OCI-LY3 (cell line): Measurements from ENCODE around the gene RALBP1.
"Not testable (repeated sequence)": the region's sequence is repeated elsewhere in the genome, so short reads cannot be mapped to it uniquely, and the experiment has no call there.

Experiments used
- H2AFZ ChIP-seq: fragments of 200-600, 300-600 bp; shearing (Covaris generic); 2 replicates; pipeline ENCODE4 v1.6.0; 2014; ENCODE audit warnings: antibody characterized with exemption, low read depth, low read length
- H3K27ac ChIP-seq: fragments of 200-600, 300-600 bp; sonication (generic); 2 replicates; pipeline ENCODE4 v1.5.1; 2014; ENCODE audit warnings: mild to moderate bottlenecking, low read length, moderate library complexity, mixed read lengths
- H3K27me3 ChIP-seq: fragments of 200-600, 300-600 bp; sonication (generic); 2 replicates; pipeline ENCODE4 v1.6.1; 2014; ENCODE audit warnings: low read depth, low read length, mixed read lengths
- H3K36me3 ChIP-seq: fragments of 200-600, 300-600 bp; sonication (generic); replicated peaks from 2 replicates; pipeline ENCODE3; 2014; ENCODE audit warnings: low read depth, low read length, mixed read lengths
- H3K4me1 ChIP-seq: fragments of 300-600, 200-600 bp; sonication (generic); 2 replicates; pipeline ENCODE4 v1.6.1; 2014; ENCODE audit warnings: low read length, mixed read lengths
- H3K4me2 ChIP-seq: fragments of 200-600, 300-600 bp; sonication (generic); 2 replicates; pipeline ENCODE4 v1.6.1; 2014; ENCODE audit warnings: low read length, mixed read lengths
- H3K4me3 ChIP-seq: fragments of 300-600, 200-600 bp; sonication (generic); 2 replicates; pipeline ENCODE4 v1.5.1; 2014; ENCODE audit warnings: antibody characterized with exemption, mild to moderate bottlenecking, low read length, moderate library complexity
- H3K79me2 ChIP-seq: fragments of 300-600, 200-600 bp; shearing (Covaris generic); 2 replicates; pipeline ENCODE4 v1.6.1; 2014; ENCODE audit warnings: mild to moderate bottlenecking, low read length, mixed read lengths
- H3K9ac ChIP-seq: fragments of 300-600, 200-600 bp; shearing (Covaris generic); 2 replicates; pipeline ENCODE4 v1.6.0; 2014; ENCODE audit warnings: mild to moderate bottlenecking, low read length, moderate library complexity
- H3K9me3 ChIP-seq: fragments of 200-600, 300-600 bp; shearing (Covaris generic); 2 replicates; pipeline ENCODE4 v1.6.1; 2014; ENCODE audit warnings: low read length, mixed read lengths; ENCODE audit not compliant: insufficient read depth
- H4K20me1 ChIP-seq: fragments of 200-600, 300-600 bp; sonication (generic); 2 replicates; pipeline ENCODE4 v1.6.1; 2016; ENCODE audit warnings: low read length, mixed read lengths; ENCODE audit not compliant: insufficient read depth
- EZH2phosphoT487 ChIP-seq: fragments of 200-600 bp; shearing (Covaris generic); IDR thresholded peaks from 2 replicates; pipeline ENCODE4 v1.6.1; 2018; ENCODE audit warnings: antibody characterized with exemption, mixed run types, low read depth
- TF ChIP-seq, protein P1 (sequence below): fragments of 200-600, 300-600 bp; sonication (generic); IDR thresholded peaks from 2 replicates; pipeline ENCODE4 v1.5.1; 2014; ENCODE audit warnings: antibody characterized with exemption, low read length, low read depth

The RALBP1 gene

GRCh38 chr18:9429662-9429993 is 45.7 kb upstream of the RALBP1 start:
- Histone ChIP-seq H3K36me3 (no peaks in the 10 kb centered on the region), H4K20me1 (no peaks in the 10 kb centered on the region), H3K4me1 (no peaks in the 10 kb centered on the region), H3K27me3 (no peaks in the 10 kb centered on the region), H2AFZ (no peak overlapping the region), H3K4me3 (no peak overlapping the region), H3K27ac (no peak overlapping the region), H3K4me2 (no peak overlapping the region), H3K9ac (no peak overlapping the region), H3K9me3 (no peaks in the 10 kb centered on the region), H3K79me2 (no peaks in the 10 kb centered on the region)
- no peak for TF ChIP-seq EZH2phosphoT487
- TF ChIP-seq, protein P1, sequence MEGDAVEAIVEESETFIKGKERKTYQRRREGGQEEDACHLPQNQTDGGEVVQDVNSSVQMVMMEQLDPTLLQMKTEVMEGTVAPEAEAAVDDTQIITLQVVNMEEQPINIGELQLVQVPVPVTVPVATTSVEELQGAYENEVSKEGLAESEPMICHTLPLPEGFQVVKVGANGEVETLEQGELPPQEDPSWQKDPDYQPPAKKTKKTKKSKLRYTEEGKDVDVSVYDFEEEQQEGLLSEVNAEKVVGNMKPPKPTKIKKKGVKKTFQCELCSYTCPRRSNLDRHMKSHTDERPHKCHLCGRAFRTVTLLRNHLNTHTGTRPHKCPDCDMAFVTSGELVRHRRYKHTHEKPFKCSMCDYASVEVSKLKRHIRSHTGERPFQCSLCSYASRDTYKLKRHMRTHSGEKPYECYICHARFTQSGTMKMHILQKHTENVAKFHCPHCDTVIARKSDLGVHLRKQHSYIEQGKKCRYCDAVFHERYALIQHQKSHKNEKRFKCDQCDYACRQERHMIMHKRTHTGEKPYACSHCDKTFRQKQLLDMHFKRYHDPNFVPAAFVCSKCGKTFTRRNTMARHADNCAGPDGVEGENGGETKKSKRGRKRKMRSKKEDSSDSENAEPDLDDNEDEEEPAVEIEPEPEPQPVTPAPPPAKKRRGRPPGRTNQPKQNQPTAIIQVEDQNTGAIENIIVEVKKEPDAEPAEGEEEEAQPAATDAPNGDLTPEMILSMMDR = no peak

GRCh38 chr18:9430315-9430714 is 45.0 kb upstream of the RALBP1 start:
- H3K4me3 ChIP-seq, H3K36me3 ChIP-seq, H3K27me3 ChIP-seq, H3K27ac ChIP-seq, H4K20me1 ChIP-seq, H3K9ac ChIP-seq, H3K79me2 ChIP-seq, H3K4me2 ChIP-seq, H3K9me3 ChIP-seq, H2AFZ ChIP-seq, H3K4me1 ChIP-seq: not testable (repeated sequence)

GRCh38 chr18:9431296-9431695 is 44.0 kb upstream of the RALBP1 start:
- H3K27me3 ChIP-seq = no peaks in the 10 kb centered on the region
- H3K36me3 ChIP-seq = no peaks in the 10 kb centered on the region
- H3K4me1 ChIP-seq = no peaks in the 10 kb centered on the region
- H3K4me3 ChIP-seq = no peak overlapping the region
- H3K9ac ChIP-seq = no peak overlapping the region
- H3K79me2 ChIP-seq = no peaks in the 10 kb centered on the region
- TF ChIP-seq, protein P1 = no peak
- TF ChIP-seq EZH2phosphoT487 = no peak
- H3K4me2 ChIP-seq = no peak overlapping the region
- no peaks in the 10 kb centered on the region for H3K9me3 ChIP-seq
- H2AFZ ChIP-seq = no peak overlapping the region
- no peaks in the 10 kb centered on the region for H4K20me1 ChIP-seq
- no peak overlapping the region for H3K27ac ChIP-seq

- H3K27me3 ChIP-seq, H3K9me3 ChIP-seq, H3K4me1 ChIP-seq, H2AFZ ChIP-seq, H3K4me3 ChIP-seq, H3K27ac ChIP-seq, H3K4me2 ChIP-seq, H3K36me3 ChIP-seq, H4K20me1 ChIP-seq, H3K79me2 ChIP-seq, H3K9ac ChIP-seq: not testable (repeated sequence)
These were observed 42.2 kb upstream of the RALBP1 start for GRCh38 chr18:9433122-9433521.

GRCh38 chr18:9433671-9434121 is 41.6 kb upstream of the RALBP1 start:
- H3K4me1 ChIP-seq = no peaks in the 10 kb centered on the region
- no peak overlapping the region for H3K27ac ChIP-seq
- H3K9ac ChIP-seq = no peak overlapping the region
- H3K36me3 ChIP-seq = no peaks in the 10 kb centered on the region
- no peaks in the 10 kb centered on the region for H4K20me1 ChIP-seq
- no peaks in the 10 kb centered on the region for H3K79me2 ChIP-seq
- no peaks in the 10 kb centered on the region for H3K9me3 ChIP-seq
- H3K4me3 ChIP-seq = no peak overlapping the region
- H2AFZ ChIP-seq = peak overlapping the region; percentile 52; the same call in 1 of the 2 replicates
- H3K4me2 ChIP-seq = no peak overlapping the region
- TF ChIP-seq EZH2phosphoT487 = no peak
- TF ChIP-seq, protein P1 = no peak
- H3K27me3 ChIP-seq = no peaks in the 10 kb centered on the region
